AG09309 (cell line): Measurements from ENCODE around the gene BTBD16.

Experiments
- DNase-seq: peaks from one replicate; pipeline ENCODE4 v3.0.0-alpha.2; 2010; ENCODE audit warnings: low read depth
- H3K4me3 ChIP-seq: 2 replicates; pipeline ENCODE4 v1.5.1; 2011; ENCODE audit warnings: mild to moderate bottlenecking, low read depth, low read length, moderate library complexity; ENCODE audit not compliant: control insufficient read depth
- CTCF ChIP-seq: IDR thresholded peaks from 2 replicates; pipeline ENCODE4 v1.5.1; 2011; ENCODE audit warnings: mild to moderate bottlenecking, low read depth, low read length, inconsistent platforms; ENCODE audit not compliant: insufficient read depth, control insufficient read depth; ENCODE audit errors: missing control alignments

The BTBD16 gene

DNA sequence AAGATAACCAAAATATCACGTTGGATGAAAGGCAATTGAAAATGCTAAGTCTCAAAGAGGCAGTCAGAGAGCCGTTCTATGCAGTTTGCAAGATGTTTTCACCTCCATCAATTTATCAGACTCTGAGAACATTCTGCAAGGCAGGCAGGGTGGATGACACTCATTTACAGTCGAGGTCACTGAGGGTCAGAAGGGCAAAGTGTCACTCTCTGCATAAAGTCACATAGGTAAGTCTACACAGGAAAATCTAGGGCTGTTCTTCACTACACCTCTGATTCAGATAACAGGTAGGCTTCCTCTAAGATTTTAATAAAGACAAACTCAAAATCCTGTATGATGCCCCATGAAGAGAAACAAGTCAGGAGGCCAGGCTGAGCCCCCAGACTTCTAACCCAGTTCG lies 102.0 kb downstream of the BTBD16 start:
- H3K4me3 ChIP-seq, result no peak overlapping the region
- no peak for DNase-seq
- TF ChIP-seq CTCF, result no peak

DNA sequence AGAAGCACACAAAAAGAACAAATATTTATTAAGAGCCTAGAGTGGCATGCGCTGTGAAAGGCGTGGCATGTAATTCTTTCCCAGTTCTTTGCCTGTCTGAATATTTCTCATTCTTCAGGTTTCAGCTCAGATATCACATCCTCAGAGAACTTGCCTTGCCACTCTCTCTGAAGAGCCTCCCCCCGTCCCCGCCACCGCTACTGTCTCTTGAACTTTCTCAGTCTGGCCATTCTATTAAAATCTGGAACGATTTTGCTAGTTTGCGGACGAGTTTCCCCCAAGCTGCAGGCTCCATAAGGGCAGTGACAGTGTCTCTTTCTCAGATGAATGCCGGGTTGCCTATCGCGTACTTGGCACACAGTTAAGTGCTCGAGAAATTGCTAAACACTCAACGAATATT lies 102.6 kb downstream of the BTBD16 start:
- no peak for DNase-seq
- TF ChIP-seq CTCF, result no peak
- peak overlapping the region; percentile 42 for H3K4me3 ChIP-seq

DNA sequence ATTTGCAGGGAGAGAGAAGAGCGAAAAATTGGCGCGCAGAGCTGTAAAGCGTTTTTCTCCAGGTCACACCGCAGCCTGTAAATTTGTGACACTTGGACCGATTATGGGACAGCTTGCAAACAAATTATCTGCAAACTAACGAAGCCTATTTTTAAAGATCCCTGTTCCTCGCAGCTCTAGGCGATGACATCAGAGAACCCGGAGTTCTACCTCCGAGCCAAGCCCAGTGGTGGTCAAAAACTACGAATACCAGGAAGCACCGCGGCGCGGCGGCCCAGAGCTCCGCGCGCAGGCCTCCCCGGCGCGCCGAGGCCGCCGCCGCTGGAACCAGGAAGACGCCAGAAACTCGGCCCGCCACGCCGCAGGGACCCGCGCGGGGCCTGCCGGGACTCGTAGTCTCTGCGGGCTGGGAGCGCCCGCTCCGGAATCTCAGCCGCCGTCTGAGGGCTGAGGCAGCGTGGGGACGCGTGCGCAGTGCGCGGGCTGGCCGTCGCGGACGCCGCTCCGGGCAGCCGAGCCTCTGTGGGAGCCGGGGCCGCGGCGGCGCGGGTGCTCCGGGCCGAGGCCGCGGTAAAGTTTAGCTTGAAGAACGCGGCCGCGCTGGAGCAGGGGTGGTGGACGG lies 103.3 kb downstream of the BTBD16 start, which contains the start of gene PLEKHA1:
PLEKHA1 (plus strand) TSS at position 472 of the 622 bp plus-strand sequence. CDS start 18,493 bp downstream, outside the sequence.
- DNase-seq, result peak; percentile 69
- H3K4me3 ChIP-seq, result peak within 1 kb of the TSS; percentile 66
- TF ChIP-seq CTCF, result no peak

- peak overlapping the region; percentile 66 for H3K4me3 ChIP-seq
- DNase-seq, result no peak
- no peak for TF ChIP-seq CTCF
These were observed 104.0 kb downstream of the BTBD16 start for GRCh38 chr10:122374859-122375678.

- H3K4me3 ChIP-seq, result peak overlapping the region; percentile 66
- no peak for TF ChIP-seq CTCF
- DNase-seq, result no peak
These were observed 104.6 kb downstream of the BTBD16 start for GRCh38 chr10:122375679-122376160.

- TF ChIP-seq CTCF, result no peak
- DNase-seq, result no peak
- H3K4me3 ChIP-seq, result no peak overlapping the region
These were observed 105.4 kb downstream of the BTBD16 start for GRCh38 chr10:122376364-122376961.
